Hepatocyte (in vitro differentiated cells): ENCODE results near the gene SEMA6C.

Experiments
- EZH2 ChIP-seq: fragments of 200-600 bp; sonication (generic); IDR thresholded peaks from 2 replicates; pipeline ENCODE4 v1.6.1; 2016; ENCODE audit warnings: antibody characterized with exemption, mild to moderate bottlenecking, borderline replicate concordance
- EZH2phosphoT487 ChIP-seq: fragments of 200-600 bp; sonication (generic); IDR thresholded peaks from one replicate; pipeline ENCODE4 v1.6.1; 2018; ENCODE audit warnings: antibody characterized with exemption, mild to moderate bottlenecking, low read depth, moderate library complexity; ENCODE audit not compliant: unreplicated experiment, severe bottlenecking
- TF ChIP-seq, protein P1 (sequence below): fragments of 200-600 bp; sonication (generic); IDR thresholded peaks from 2 replicates; pipeline ENCODE4 v1.5.1; 2016; ENCODE audit warnings: antibody characterized with exemption, mild to moderate bottlenecking; ENCODE audit not compliant: poor library complexity

DNA sequence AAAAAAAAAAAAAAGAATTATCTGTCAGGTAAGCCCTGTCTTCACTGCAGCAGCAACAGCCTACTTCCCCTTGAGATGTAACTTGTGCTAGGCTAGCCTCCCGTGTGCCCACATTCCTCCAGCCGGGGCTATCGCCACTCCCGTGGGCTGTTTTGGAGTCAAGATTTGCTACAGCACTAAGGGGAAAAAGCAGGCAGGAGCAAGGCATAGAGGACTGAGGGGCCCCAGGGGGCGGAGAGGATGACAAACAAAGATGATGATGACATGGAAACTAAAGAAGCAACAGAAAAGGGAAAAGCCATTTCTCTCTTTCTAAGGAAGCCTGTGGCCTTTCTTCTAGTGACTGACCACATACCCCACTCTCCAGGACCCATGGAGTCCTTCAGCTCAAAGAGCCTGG, 11.9 kb upstream of the SEMA6C start:
- TF ChIP-seq, protein P1, sequence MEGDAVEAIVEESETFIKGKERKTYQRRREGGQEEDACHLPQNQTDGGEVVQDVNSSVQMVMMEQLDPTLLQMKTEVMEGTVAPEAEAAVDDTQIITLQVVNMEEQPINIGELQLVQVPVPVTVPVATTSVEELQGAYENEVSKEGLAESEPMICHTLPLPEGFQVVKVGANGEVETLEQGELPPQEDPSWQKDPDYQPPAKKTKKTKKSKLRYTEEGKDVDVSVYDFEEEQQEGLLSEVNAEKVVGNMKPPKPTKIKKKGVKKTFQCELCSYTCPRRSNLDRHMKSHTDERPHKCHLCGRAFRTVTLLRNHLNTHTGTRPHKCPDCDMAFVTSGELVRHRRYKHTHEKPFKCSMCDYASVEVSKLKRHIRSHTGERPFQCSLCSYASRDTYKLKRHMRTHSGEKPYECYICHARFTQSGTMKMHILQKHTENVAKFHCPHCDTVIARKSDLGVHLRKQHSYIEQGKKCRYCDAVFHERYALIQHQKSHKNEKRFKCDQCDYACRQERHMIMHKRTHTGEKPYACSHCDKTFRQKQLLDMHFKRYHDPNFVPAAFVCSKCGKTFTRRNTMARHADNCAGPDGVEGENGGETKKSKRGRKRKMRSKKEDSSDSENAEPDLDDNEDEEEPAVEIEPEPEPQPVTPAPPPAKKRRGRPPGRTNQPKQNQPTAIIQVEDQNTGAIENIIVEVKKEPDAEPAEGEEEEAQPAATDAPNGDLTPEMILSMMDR: no peak
- TF ChIP-seq EZH2: no peak
- TF ChIP-seq EZH2phosphoT487: no peak
